IMR-90 (cell line): ENCODE data around the gene MYH3. TPM values are rescaled to one million over a fixed set of nuclear protein-coding genes. Genes with fewer than 3 reads are reported as not detected.

Experiments
- ATAC-seq: fragments of 200-7000 bp; cut with Tn5 transposase; 2 replicates; pipeline ENCODE4 v1.9.1; 2020; ENCODE audit warnings: low read depth, mild to moderate bottlenecking, moderate library complexity
- BruUV-seq: library from RNA; stranded (reverse); fragments of 400-500 nt; replicated peaks from 2 replicates; lab custom pipeline; 2021; lab: Mats Ljungman, UMichigan
- CTCF ChIA-PET: fragments of 300-600 bp; formaldehyde crosslinking; extraction: SDS; loops from one replicate; lab custom pipeline; 2021; ENCODE audit warnings: antibody characterized with exemption; lab: Yijun Ruan, JAX
- POLR2A ChIA-PET: fragments of 300-600 bp; sonication (Branson Sonifier 250); formaldehyde crosslinking; loops from one replicate; lab custom pipeline; 2022; ENCODE audit warnings: antibody characterized with exemption; ENCODE audit not compliant: unreplicated experiment; lab: Charles Lee
- DNase-seq: peaks from one replicate; pipeline ENCODE4 v3.0.0; 2013
- H2AFZ ChIP-seq: replicated peaks from 2 replicates; pipeline ENCODE3; 2013; ENCODE audit warnings: low read length, mild to moderate bottlenecking; ENCODE audit not compliant: poor library complexity
- H2AK5ac ChIP-seq: 2 replicates; pipeline ENCODE4 v1.6.1; 2013; ENCODE audit warnings: low read depth, low read length, inconsistent platforms
- H2AK9ac ChIP-seq: replicated peaks from 2 replicates; pipeline ENCODE3; 2013; ENCODE audit warnings: mild to moderate bottlenecking, low read depth, low read length, moderate library complexity; ENCODE audit not compliant: poor library complexity
- H2BK120ac ChIP-seq: 2 replicates; pipeline ENCODE4 v1.6.1; 2013; ENCODE audit warnings: low read depth, low read length, inconsistent platforms
- H2BK15ac ChIP-seq: 3 replicates; pipeline ENCODE4 v1.6.1; 2013; ENCODE audit warnings: low read depth, low read length, inconsistent platforms
- H2BK20ac ChIP-seq: 2 replicates; pipeline ENCODE4 v1.6.1; 2013; ENCODE audit warnings: low read depth, mild to moderate bottlenecking, inconsistent platforms, low read length, moderate library complexity
- H2BK5ac ChIP-seq: 2 replicates; pipeline ENCODE4 v1.6.1; 2013; ENCODE audit warnings: mild to moderate bottlenecking, low read depth, low read length, inconsistent platforms; ENCODE audit not compliant: poor library complexity, severe bottlenecking
- H3K14ac ChIP-seq: replicated peaks from 2 replicates; pipeline ENCODE4 v1.6.1; 2013; ENCODE audit warnings: low read depth, low read length, inconsistent platforms
- H3K18ac ChIP-seq: 2 replicates; pipeline ENCODE4 v1.6.1; 2013; ENCODE audit warnings: low read depth, low read length, control low read depth
- H3K23ac ChIP-seq: 2 replicates; pipeline ENCODE4 v1.6.1; 2013; ENCODE audit warnings: low read depth, low read length, inconsistent platforms
- H3K27ac ChIP-seq: 2 replicates; pipeline ENCODE4 v1.5.1; 2013; ENCODE audit warnings: mild to moderate bottlenecking, control low read depth, low read length; ENCODE audit not compliant: insufficient read depth
- H3K27me3 ChIP-seq: 2 replicates; pipeline ENCODE4 v1.6.1; 2013; ENCODE audit warnings: low read length; ENCODE audit not compliant: control insufficient read depth, insufficient read depth
- H3K36me3 ChIP-seq: 2 replicates; pipeline ENCODE4 v1.6.1; 2013; ENCODE audit warnings: low read length, mixed read lengths; ENCODE audit not compliant: control insufficient read depth, insufficient read depth
- H3K4ac ChIP-seq: 2 replicates; pipeline ENCODE4 v1.6.1; 2013; ENCODE audit warnings: low read depth, low read length, inconsistent platforms
- H3K4me1 ChIP-seq: 2 replicates; pipeline ENCODE4 v1.6.1; 2013; ENCODE audit warnings: low read length, mixed read lengths; ENCODE audit not compliant: control insufficient read depth, insufficient read depth
- H3K4me2 ChIP-seq: 2 replicates; pipeline ENCODE4 v1.6.1; 2013; ENCODE audit warnings: low read depth, mild to moderate bottlenecking, control low read depth, low read length, moderate library complexity
- H3K4me3 ChIP-seq: 2 replicates; pipeline ENCODE4 v1.5.1; 2013; ENCODE audit warnings: low read depth, mild to moderate bottlenecking, control low read depth, low read length, moderate library complexity; ENCODE audit not compliant: insufficient read depth
- H3K56ac ChIP-seq: 2 replicates; pipeline ENCODE4 v1.6.1; 2013; ENCODE audit warnings: low read length, inconsistent platforms; ENCODE audit not compliant: insufficient read depth; ENCODE audit errors: extremely low read depth
- H3K79me1 ChIP-seq, 2 experiments: 2 replicates each; pipeline ENCODE4 v1.6.1; 2013; ENCODE audit warnings: low read length in 2 of 2, inconsistent platforms in 1 of 2, low read depth in 1 of 2
- H3K9ac ChIP-seq: 2 replicates; pipeline ENCODE4 v1.6.1; 2013; ENCODE audit warnings: low read depth, low read length, control low read depth
- H3K9me1 ChIP-seq: 2 replicates; pipeline ENCODE4 v1.6.1; 2013; ENCODE audit warnings: low read length, inconsistent platforms; ENCODE audit not compliant: insufficient read depth
- H3K9me3 ChIP-seq: 2 replicates; pipeline ENCODE4 v1.6.1; 2013; ENCODE audit warnings: low read length; ENCODE audit not compliant: control insufficient read depth, insufficient read depth
- H4K20me1 ChIP-seq: 2 replicates; pipeline ENCODE4 v1.6.1; 2013; ENCODE audit warnings: low read length, inconsistent platforms; ENCODE audit not compliant: insufficient read depth
- H4K5ac ChIP-seq: 2 replicates; pipeline ENCODE4 v1.6.1; 2013; ENCODE audit warnings: mild to moderate bottlenecking, low read depth, low read length, control low read depth
- H4K8ac ChIP-seq, 2 experiments: 2 replicates each; pipeline ENCODE4 v1.6.1; 2013; ENCODE audit warnings: low read depth in 2 of 2, low read length in 2 of 2, control low read depth in 1 of 2, inconsistent platforms in 1 of 2
- H4K91ac ChIP-seq: 2 replicates; pipeline ENCODE4 v1.6.1; 2013; ENCODE audit warnings: low read depth, low read length, inconsistent platforms; ENCODE audit not compliant: insufficient read depth
- MXI1 ChIP-seq: IDR thresholded peaks from 2 replicates; pipeline ENCODE4 v1.6.1; 2012; ENCODE audit warnings: low read depth, mild to moderate bottlenecking, low read length, moderate library complexity, borderline replicate concordance
- POLR2A ChIP-seq: IDR thresholded peaks from 2 replicates; pipeline ENCODE4 v1.6.1; 2012; ENCODE audit warnings: mild to moderate bottlenecking, low read depth, low read length
- SMC3 ChIP-seq: fragments of 150-350 bp; IDR thresholded peaks from 2 replicates; pipeline ENCODE4 v1.6.1; 2016; ENCODE audit warnings: low read depth, mild to moderate bottlenecking, antibody characterized with exemption, low read length, moderate library complexity
- WGBS, 2 experiments: methylation state at CpG; one replicate each; pipeline versions ENCODE4 v1.1.5 to v1.1.7; 2013; ENCODE audit warnings: missing lambda C conversion rate in 2 of 2; ENCODE audit not compliant: insufficient read length in 1 of 2; ENCODE audit errors: extremely low coverage in 2 of 2; 5-methylcytosine and 5-hydroxymethylcytosine counted together
- dilution Hi-C: fragments of 300-500 bp; cut with HindIII; formaldehyde crosslinking; loops from one replicate; pipeline ENCODE4 v1.14.3; 2018; ENCODE audit warnings: low sequenced_read_pairs; ENCODE audit not compliant: unreplicated experiment
- in situ Hi-C: fragments of 300-500 bp; cut with MboI; formaldehyde crosslinking; loops from 3 replicates; pipeline ENCODE4 v1.14.3; 2019; ENCODE audit warnings: low sequenced_read_pairs, inconsistent platforms, mixed read lengths
- intact Hi-C: fragments of 100-400 bp; cut with micrococcal nuclease; formaldehyde crosslinking; loops from 2 replicates; pipeline ENCODE4 v1.10.0; 2022
- polyA plus RNA-seq, 3 experiments: library from polyadenylated mRNA; depleted of rRNA; stranded (reverse); fragments of >200 nt; gene quantifications; 2 replicates each; pipeline ENCODE4 v1.2.3, GENCODE V29; 2012; ENCODE audit warnings: low replicate concordance in 1 of 3
- total RNA-seq: library from RNA; depleted of rRNA; stranded (reverse); fragments of >200 nt; gene quantifications from 2 replicates; pipeline ENCODE4 v1.2.3, GENCODE V29; 2012
- TF ChIP-seq, protein P1 (sequence below): conservative IDR thresholded peaks from 2 replicates; pipeline ENCODE4 v1.5.1; 2012; ENCODE audit warnings: mild to moderate bottlenecking, low read depth, low read length, improper control_type of control experiment

MYH3 gene
- total and polyA plus RNA-seq, 2 of the 4 experiments (the other 2 are of a cell fraction): 0.54 to 0.63 TPM

DNA sequence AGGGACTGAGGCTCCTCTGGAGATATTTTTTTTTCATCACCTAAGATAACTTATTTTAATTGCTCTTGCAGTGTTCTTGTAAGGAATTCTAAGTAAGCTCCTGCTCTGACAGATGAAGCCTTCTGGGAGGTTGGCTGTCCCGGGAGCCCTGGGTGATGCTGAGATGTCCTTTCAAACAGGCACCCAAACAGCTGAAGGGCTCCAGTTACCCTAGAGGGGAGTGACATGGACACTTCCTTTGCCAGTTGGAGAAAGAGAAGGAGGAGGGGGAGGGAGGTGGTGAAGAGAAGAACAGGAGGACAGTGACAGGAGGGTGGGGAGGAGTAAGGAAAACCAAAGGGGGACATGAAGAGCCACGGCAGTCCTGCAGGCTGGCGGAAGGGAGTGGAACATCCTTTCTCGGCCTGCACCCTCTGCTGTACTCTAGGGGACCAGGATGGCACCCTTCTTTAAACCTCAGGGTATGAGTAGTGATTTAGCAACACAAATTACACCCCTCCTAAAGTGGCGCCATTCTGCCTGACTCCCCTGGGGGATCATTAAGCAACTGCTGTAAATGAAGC is 51.8 kb downstream of the MYH3 start:
- Histone ChIP-seq H4K91ac (no peak overlapping the region), H2AFZ (no peak overlapping the region), H3K4ac (no peak overlapping the region), H4K8ac (no peak overlapping the region), H3K36me3 (no peaks in the 10 kb centered on the region), H2BK20ac (no peak overlapping the region), H2BK15ac (no peak overlapping the region), H2AK9ac (no peak overlapping the region), H3K23ac (no peak overlapping the region), H3K27ac (no peak overlapping the region), H4K20me1 (no peaks in the 10 kb centered on the region), H2AK5ac (no peak overlapping the region), H3K27me3 (no peaks in the 10 kb centered on the region; the same call in 1 of the 2 replicates), H3K9me1 (no peaks in the 10 kb centered on the region), H3K9me3 (no peaks in the 10 kb centered on the region), H3K9ac (no peak overlapping the region), H3K4me1 (no peaks in the 10 kb centered on the region; the same call in 1 of the 2 replicates), H3K4me3 (no peak overlapping the region), H2BK5ac (no peak overlapping the region), H3K79me1 (no peaks in the 10 kb centered on the region), H3K18ac (no peak overlapping the region), H3K56ac (no peak overlapping the region), H3K14ac (no peak overlapping the region), H3K4me2 (no peak overlapping the region), H2BK120ac (no peak overlapping the region), H4K5ac (no peak overlapping the region)
- DNase-seq (no peak), ATAC-seq (no peak)
- CTCF ChIA-PET: interaction anchor here (0.9 kb wide), 1 partner anchor 12 kb away, joined by 3 read pairs; no protein-coding TSS in a partner anchor
- TF ChIP-seq SMC3 (no peak), POLR2A (no peak), MXI1 (no peak)
- TF ChIP-seq, protein P1, sequence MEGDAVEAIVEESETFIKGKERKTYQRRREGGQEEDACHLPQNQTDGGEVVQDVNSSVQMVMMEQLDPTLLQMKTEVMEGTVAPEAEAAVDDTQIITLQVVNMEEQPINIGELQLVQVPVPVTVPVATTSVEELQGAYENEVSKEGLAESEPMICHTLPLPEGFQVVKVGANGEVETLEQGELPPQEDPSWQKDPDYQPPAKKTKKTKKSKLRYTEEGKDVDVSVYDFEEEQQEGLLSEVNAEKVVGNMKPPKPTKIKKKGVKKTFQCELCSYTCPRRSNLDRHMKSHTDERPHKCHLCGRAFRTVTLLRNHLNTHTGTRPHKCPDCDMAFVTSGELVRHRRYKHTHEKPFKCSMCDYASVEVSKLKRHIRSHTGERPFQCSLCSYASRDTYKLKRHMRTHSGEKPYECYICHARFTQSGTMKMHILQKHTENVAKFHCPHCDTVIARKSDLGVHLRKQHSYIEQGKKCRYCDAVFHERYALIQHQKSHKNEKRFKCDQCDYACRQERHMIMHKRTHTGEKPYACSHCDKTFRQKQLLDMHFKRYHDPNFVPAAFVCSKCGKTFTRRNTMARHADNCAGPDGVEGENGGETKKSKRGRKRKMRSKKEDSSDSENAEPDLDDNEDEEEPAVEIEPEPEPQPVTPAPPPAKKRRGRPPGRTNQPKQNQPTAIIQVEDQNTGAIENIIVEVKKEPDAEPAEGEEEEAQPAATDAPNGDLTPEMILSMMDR: no peak
- intact Hi-C loops (no loop called here), dilution Hi-C loops (no loop called here), in situ Hi-C loops (loop anchor here (25.0 kb wide), 1 partner anchor 868 kb away; no protein-coding TSS in a partner anchor)
- no CpG with 5 or more reads among the region's 5 CpGs for WGBS, 2 experiments
- POLR2A ChIA-PET: no interaction called here
- no TSS peak for BruUV-seq
